ENCODE results near the gene SPATA31C2.

Gene SPATA31C2

GRCh38 chr9:88182501-88182900 lies 44.2 kb upstream of the SPATA31C2 start:
- Histone ChIP-seq H3K27ac (no peak overlapping the region), H3K4me2 (no peak overlapping the region), H3K9ac (no peak overlapping the region), H4K20me1 (ENCODE audit: insufficient read depth) (no peaks in the 10 kb centered on the region), H3K27me3 (ENCODE audit: insufficient read depth, low read depth) (no peaks in the 10 kb centered on the region), H3K79me2 (ENCODE audit: insufficient read depth, low read depth) (no peaks in the 10 kb centered on the region), H3K36me3 (ENCODE audit: insufficient read depth) (no peaks in the 10 kb centered on the region), H3K4me3 (IDR thresholded peaks at IDR 0.05; ENCODE audit: insufficient read depth, low read depth, low read length) (no peak overlapping the region), H3K4me1 (ENCODE audit: low read depth, poor library complexity, severe bottlenecking) (no peaks in the 10 kb centered on the region), H2AFZ (ENCODE audit: low read depth) (no peak overlapping the region)
- TF ChIP-seq CTCF (conservative IDR thresholded peaks at IDR 0.05; ENCODE audit: low read depth, low read length), result no peak

DNA sequence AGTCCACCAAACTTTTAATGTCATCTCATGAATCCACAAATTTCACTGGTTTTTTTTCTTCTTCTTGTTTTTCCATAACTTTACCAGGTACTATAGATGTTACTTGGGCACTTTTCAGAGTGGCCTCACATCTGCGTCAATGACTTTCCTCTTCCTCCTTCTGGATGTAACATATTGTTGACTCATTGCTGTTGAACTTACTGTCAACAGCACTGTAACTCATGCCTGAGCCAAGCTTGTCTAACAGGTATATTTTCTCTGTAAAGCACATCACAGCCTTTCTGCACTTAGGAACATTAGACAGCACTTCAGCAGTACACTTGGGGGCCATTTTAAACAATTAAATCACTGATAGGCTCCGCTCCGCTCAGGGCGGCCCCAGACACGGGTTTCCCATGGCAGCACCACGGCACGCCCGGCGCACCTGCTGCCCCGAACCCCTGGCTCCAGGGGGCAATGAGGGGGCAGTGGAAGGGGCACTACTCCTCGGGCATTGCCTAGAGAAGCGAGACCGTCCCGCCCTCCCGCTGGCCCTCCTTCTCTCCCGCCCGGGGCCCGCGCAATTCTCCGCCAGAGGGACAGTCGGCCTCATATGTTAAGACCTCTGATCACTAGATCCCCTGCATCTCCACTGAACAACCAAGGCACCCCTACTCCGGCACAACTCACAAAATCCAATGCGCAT lies 41.9 kb upstream of the SPATA31C2 start:
- no peak for TF ChIP-seq CTCF (conservative IDR thresholded peaks at IDR 0.05; ENCODE audit: low read depth, low read length)
- Histone ChIP-seq H3K27ac (no peak overlapping the region), H4K20me1 (ENCODE audit: insufficient read depth) (no peaks in the 10 kb centered on the region), H3K9ac (no peak overlapping the region), H2AFZ (ENCODE audit: low read depth) (no peak overlapping the region), H3K4me1 (ENCODE audit: low read depth, poor library complexity, severe bottlenecking) (no peaks in the 10 kb centered on the region), H3K36me3 (ENCODE audit: insufficient read depth) (no peaks in the 10 kb centered on the region), H3K4me2 (no peak overlapping the region), H3K4me3 (IDR thresholded peaks at IDR 0.05; ENCODE audit: insufficient read depth, low read depth, low read length) (no peak overlapping the region), H3K79me2 (ENCODE audit: insufficient read depth, low read depth) (no peaks in the 10 kb centered on the region), H3K27me3 (ENCODE audit: insufficient read depth, low read depth) (no peaks in the 10 kb centered on the region)

- no peaks in the 10 kb centered on the region for H3K27me3 ChIP-seq (ENCODE audit: insufficient read depth, low read depth)
- H3K4me1 ChIP-seq (ENCODE audit: low read depth, poor library complexity, severe bottlenecking), result no peaks in the 10 kb centered on the region
- no peaks in the 10 kb centered on the region for H3K79me2 ChIP-seq (ENCODE audit: insufficient read depth, low read depth)
- TF ChIP-seq CTCF (conservative IDR thresholded peaks at IDR 0.05; ENCODE audit: low read depth, low read length), result no peak
- H3K4me3 ChIP-seq (IDR thresholded peaks at IDR 0.05; ENCODE audit: insufficient read depth, low read depth, low read length), result no peak overlapping the region
- no peak overlapping the region for H2AFZ ChIP-seq (ENCODE audit: low read depth)
- no peak overlapping the region for H3K4me2 ChIP-seq
- no peak overlapping the region for H3K27ac ChIP-seq
- no peaks in the 10 kb centered on the region for H3K36me3 ChIP-seq (ENCODE audit: insufficient read depth)
- H3K9ac ChIP-seq, result no peak overlapping the region
- H4K20me1 ChIP-seq (ENCODE audit: insufficient read depth), result no peaks in the 10 kb centered on the region
Observed at GRCh38 chr9:88179062-88179521, 40.8 kb upstream of the SPATA31C2 start.

GRCh38 chr9:88178641-88179040 lies 40.4 kb upstream of the SPATA31C2 start:
- no peaks in the 10 kb centered on the region for H3K79me2 ChIP-seq (ENCODE audit: insufficient read depth, low read depth)
- no peak overlapping the region for H3K9ac ChIP-seq
- no peak overlapping the region for H2AFZ ChIP-seq (ENCODE audit: low read depth)
- H3K4me1 ChIP-seq (ENCODE audit: low read depth, poor library complexity, severe bottlenecking), result no peaks in the 10 kb centered on the region
- H4K20me1 ChIP-seq (ENCODE audit: insufficient read depth), result no peaks in the 10 kb centered on the region
- no peak for TF ChIP-seq CTCF (conservative IDR thresholded peaks at IDR 0.05; ENCODE audit: low read depth, low read length)
- no peak overlapping the region for H3K4me3 ChIP-seq (IDR thresholded peaks at IDR 0.05; ENCODE audit: insufficient read depth, low read depth, low read length)
- H3K36me3 ChIP-seq (ENCODE audit: insufficient read depth), result no peaks in the 10 kb centered on the region
- H3K27me3 ChIP-seq (ENCODE audit: insufficient read depth, low read depth), result no peaks in the 10 kb centered on the region
- no peak overlapping the region for H3K27ac ChIP-seq
- no peak overlapping the region for H3K4me2 ChIP-seq

All from KMS-11 (cell line).